Fibroblast of gingiva (primary cell): Measurements from ENCODE around the gene MTFP1.
A peak's percentile ranks its signal among the peaks of the same experiment; 100 is the strongest.
"Not testable (repeated sequence)": the region's sequence is repeated elsewhere in the genome, so short reads cannot be mapped to it uniquely, and the experiment has no call there.

ENCODE experiments used
- DNase-seq: peaks from one replicate; pipeline ENCODE4 v3.0.0-alpha.2; 2011; ENCODE audit warnings: low read depth

The MTFP1 gene

DNA sequence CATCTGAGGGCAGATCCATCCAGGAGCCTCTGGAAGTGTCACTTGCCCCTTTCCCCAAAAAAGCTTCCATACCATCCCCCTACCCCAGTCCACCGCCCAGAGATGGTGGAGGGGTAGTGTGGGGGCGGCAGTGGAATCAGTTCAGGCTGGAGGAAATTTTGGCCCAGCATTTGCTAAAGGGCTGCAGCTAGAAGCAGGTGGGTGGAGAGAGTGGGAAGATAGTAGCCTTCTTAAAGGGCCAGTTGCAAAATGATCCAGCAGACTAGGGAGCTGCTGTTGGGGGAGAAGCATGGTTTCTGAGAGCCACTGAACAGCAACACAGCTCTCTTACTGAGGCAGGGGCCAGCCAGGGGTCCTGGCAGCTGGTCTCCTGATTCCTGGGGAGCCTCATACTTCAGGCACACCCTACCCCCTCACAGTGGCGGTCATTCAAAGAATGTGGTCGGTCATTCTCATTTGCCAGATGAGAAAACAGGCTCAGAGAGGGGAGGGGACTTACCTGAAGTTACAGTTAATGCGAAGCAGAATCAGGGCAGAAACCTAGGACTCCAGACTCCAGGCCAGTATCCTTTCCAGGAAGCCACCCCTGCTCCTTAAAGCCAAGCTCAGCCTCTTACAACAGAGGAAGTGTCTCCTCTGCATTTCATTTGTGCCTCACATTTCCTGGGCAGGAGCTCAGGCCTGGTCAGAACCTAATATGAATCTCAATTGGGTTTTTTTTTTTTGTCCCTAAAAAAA lies 23.4 kb upstream of the MTFP1 start:
- no peak for DNase-seq

DNA sequence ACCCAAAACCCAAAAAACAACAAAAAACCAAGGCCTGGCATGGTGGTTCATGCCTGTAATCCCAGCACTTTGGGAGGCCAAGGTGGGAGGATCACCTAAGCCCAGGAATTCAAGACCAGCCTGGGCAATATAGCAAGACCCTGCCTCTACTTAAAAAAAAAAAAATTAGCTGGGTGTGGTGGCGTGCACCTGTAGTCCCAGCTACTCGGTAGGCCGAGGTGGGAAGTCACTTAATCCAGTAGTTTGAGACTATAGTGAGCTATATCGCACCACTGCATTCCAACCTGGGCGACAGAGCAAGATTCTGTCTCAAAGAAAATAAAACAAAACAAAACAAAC lies 22.8 kb upstream of the MTFP1 start:
- DNase-seq = not testable (repeated sequence)

DNA sequence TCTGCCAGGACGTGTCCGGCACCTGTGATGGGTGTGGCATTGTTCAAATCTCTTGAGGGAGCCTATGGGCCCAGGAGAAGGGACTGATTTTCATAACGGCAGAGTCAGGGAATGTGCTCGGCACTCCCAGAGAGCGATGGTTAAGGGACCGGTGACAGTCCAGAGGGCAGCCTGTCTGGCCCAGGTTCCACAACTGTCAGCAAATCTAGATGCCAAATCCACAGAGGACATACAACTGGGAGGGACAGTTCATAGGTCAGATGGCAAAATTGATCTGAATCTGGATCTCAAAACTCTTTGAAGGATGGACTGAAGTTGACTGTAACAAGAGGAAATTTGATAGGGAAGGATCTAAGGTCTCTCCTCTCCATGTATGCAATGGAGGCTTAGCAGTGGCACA lies 21.3 kb upstream of the MTFP1 start:
- DNase-seq = no peak

DNA sequence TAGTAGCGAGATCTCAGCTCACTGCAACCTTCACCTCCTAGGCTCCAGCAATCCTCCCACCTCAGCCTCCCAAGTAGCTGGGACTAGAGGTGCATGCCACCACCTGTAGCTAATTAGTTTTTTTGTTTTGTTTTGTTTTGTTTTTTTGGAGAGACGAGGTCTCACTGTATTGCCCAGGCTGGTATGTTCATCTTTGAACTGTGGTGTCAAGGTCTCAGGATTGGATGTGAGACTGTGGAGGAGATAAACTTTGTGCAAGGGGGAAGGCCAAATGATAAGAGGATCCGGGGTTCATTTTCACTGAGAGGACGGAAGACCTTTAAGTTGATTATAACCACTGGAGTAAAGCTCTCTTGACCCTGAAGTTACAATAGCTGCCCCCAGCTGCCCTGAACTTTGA lies 19.8 kb upstream of the MTFP1 start:
- DNase-seq = no peak

DNA sequence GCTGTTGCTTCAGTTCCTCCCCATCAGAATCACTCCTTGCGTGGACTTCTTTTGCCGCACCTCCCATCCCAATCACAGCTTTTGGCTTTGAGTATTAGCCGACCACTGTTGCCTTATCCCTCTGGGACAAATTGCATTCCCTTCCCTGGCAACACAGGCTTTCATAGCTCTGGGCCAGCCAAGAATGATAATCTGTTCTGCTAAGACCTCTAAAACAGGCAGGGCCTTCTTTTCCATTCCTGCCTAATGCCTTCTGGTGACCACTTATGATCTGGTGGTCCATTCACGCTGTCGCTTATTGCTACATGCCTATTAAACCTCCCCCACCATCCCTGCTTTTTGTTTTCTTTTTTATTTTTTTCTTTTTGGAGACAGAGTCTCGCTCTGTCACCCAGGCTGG lies 19.2 kb upstream of the MTFP1 start:
- DNase-seq = no peak

DNA sequence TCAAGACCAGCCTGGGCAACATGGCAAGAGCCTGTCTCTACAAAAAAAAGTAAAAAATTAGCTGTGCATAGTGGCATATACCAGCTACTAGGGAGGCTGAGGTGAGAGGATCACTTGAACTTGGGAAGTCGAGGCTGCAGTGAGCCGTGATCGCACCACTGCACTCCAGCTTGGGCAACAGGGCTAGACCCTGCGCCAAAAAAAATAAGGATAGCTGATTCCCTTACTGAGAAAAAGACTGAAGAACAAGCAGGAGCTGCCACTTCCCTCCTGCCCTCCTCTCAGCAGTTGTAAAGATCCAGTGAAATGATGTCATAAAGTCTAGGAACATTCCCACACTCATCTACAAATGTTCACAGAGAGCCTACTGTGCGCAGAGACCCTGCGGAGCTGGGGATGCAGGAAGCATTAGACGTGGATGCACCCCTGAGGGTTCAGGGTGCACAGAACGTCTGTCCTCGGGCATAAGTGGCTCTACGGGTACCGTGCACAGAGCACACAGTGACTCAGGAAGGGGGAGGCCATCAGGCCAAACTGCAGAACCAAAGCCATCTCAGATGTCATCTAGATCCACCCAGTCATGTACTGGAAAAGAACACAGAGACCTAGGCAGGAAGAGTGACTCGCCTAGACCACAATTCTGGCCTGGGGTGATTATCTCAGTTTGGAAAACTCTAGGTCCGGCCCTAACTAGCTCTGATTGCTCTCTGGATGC lies 17.0 kb upstream of the MTFP1 start:
- DNase-seq = peak; percentile 74

DNA sequence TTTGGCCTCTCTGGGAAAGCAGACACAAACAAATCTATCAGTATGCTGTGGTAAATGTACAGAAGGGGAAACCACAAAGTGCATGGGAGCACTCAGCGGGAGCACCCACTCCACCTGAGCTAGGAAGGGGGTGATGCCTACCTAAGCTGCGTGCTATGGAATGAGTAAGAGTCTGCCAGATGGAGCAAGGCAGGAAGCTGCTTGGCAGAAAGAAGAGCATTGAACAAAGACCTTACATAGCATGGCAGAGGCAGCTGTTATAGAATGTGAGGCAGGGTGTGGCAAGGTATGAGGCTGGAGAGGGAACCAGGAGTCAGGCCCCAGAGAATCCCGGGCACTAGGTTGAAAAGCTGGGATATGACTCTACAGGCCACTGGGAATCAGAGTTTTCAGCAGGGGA lies 13.8 kb upstream of the MTFP1 start:
- no peak for DNase-seq

DNA sequence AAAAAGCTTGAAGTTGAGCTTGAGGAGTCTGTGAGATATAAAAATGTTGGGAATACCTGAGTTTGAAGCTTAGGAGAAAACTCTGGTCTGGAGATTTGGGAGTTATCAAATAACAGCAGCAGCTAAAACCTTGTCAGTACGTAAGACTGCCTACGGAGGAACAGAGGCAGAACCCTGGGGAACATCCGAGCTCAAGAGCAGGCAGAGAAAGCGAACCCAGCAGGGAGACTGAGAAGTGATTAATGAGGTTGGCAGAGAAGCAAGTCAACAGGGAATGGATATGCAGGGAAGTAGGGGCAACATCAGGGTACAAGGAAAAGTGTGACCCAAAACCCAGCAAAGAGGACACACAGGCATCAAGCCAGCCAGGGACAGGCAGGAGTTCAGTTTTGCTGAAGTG lies 12.6 kb upstream of the MTFP1 start:
- DNase-seq = no peak

DNA sequence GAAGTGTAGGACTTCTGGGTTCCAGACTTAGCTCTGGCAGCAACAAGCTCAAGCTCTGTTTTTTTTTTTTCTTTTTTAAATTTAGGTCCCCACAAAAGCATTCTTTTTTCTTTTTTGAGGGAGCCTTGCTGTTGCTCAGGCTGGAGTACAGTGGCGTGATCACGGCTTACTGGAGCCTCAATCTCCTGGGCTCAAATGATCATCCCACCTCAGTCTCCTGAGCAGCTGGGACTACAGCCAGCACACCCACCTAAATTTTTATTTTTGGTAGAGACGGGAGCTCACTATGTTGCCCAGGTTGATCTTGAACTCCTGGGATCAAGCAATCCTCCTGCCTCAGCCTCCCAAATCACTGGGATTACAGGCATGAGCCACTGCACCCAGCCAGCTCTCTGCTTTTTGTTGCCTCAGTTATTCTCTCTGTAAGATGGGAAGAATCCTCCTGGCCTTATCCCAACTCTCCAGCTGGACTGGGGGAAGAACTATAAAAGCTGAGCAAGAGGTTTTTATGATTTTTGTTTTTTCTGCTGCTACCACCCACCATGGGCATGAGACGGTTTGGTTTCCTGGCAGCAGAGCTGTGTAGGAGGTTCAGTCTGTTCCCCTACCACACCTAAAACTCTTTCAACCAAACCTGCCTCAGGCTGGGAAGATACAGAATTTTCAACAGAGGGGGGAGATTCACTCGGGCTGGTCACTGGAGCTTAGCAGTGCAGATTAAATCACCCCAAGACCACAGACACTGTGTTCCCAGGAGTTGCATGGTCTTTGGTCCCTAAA lies 11.6 kb upstream of the MTFP1 start:
- DNase-seq = no peak

DNA sequence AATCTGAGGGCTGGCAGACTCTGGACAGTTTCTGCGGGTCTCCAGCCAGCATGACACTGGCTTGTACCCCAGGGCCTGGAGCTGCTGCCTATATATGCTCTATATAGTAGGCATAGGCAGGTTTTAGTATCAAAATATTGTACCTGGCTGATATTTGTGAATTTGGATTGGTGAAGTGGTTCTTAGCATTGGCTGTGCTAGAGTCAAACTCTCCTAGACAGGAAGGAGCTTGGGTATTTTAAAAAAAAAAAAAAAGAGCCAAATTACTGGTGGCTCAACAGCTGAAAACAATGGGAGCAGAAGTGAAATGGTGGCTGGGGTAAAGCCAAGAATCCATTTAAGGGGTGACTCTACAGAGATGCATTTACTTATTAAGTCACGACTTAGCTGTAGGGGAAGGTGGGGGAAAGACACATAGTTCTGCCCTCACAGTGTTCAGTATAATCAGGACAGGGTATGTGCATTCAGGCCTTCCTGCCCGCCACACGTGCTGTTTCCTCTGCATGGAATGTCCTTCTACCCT lies 11.0 kb upstream of the MTFP1 start:
- no peak for DNase-seq

DNA sequence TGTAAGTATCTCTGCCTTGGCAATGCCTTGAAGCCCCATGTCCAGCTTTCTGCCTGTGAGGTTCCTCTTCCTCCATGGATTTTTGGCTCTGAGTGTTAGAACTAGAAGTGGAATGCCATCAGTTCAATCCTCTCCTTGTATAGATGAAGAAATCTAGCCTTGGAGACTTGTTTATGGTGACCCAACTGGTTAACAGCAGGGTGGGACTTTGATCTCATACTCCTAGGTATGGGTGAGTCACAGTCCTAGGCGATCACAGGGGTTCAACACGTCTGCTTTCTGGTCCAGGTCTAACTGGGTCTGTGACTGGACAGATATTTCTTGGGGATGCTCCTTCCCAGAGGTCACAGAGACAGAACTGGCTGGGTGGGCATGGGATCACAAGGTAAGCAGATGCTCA lies 9.2 kb upstream of the MTFP1 start:
- no peak for DNase-seq

DNA sequence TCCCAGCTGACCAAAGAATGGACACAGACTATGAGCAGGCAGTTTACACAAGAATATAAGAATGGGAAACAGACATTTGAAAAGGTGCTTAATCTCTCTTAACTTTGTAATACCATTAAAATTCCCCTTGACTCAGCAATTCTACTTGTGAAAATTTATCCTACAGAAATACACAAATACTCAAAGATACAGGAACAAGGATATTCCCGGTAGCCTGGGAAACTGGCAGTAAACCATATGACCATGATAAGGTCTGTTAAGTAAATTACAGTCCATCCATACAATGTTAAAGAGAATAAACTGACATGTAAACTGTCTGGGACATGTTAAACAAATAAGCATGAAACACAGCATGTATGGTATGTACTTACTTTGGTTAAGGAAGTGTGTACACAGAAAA lies 8.7 kb upstream of the MTFP1 start:
- no peak for DNase-seq

DNA sequence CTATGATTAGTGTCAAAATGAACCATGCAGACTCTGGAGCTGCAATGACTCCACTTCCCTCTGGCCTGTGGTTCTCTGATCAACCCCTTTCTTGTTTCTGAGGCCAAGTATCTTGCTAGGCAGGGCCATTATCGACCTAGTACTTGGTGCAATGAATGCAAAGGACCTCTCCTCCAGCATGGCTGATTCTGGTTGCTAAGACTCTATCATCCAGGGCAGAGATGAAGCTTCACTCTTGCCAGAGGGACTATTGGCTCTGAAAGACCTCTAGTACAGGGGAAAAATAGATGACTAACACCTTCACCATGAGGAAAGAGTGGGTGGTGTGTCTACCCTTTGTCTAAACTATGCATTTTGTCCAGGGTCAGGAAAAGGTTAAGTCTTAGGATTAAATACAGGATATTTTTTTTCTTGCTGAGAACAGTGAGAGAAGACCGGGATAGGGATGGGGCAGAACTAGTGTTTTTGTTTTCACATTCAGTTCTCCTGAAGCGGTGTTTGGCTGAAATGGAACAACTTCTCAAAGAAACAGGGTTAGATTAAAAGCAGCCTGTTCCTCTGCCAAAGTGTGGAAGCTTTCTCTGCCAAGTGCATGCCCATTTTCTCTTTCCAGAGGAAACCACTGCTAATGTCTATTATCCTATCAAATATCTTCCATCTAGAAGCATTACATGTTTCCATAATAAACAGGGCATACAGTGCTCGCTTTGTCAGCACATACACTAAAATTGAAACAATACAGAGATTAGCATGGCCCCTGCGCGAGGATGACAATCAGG lies 5.0 kb upstream of the MTFP1 start:
- DNase-seq = peak; percentile 65

DNA sequence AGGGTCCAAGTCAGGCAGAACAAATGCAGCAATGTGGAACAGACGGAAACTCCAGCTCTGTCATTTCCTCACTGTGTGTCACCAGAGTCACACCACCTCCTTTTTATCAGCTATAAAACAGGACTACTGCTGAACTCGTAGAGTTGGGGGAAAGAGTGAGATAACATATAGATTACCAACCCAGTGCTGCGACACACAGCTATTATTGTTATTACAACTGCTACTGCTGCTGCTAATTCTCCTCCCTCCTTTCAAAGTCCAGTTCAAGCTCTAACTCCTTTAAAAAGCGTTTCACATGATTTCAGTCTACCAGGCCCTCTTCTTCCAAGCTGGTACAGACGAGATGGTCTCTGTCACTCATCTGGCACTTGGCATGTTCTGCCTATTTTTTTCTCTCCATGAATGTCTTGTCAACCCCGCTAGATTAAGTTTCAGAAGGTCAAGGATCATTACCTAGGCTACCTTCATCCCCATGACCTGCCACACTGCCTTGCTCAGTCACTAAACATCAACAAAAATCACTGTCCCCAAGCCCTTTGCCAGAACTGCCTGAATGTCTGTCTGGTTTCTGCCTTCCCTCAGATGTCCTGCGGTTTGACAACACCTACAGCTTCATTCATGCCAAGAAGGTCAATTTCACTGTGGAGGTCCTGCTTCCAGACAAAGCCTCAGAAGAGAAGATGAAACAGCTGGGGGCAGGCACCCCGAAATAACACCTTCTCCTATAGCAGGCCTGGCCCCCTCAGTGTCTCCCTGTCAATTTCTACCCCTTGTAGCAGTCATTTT lies 3.7 kb upstream of the MTFP1 start:
- no peak for DNase-seq

DNA sequence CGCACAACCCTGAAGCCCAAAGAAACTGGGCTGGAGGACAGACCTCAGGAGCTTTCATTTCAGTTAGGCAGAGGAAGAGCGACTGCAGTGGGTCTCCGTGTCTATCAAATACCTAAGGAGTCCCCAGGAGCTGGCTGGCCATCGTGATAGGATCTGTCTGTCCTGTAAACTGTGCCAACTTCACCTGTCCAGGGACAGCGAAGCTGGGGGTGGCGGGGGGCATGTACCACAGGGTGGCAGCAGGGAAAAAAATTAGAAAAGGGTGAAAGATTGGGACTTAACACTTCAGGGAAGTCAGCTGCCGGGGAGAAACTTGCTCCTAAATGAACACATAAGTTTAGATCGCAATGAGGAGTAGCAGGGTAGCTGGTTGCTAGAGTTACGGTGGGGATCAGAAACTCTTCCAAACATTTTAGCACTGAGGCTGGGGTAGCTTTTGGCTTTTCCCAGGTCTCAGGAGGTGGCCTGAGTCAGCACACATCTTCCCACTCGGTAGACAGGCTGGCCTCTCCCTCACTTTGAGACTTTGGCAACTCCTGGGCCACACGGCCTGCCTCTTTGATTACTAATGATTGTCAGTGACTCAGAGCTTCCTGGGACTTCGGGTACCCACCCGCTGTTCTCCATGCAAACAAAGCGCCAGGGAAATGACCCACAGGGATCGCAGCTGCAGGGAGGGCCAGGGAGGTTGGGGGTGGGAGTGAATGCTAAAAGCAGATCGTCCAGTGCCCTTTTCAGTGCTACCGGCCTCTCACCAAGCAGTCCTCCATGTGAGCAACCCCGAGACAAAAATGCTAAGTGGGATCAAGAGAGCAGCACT lies 2.9 kb upstream of the MTFP1 start:
- DNase-seq = peak; percentile 90

DNA sequence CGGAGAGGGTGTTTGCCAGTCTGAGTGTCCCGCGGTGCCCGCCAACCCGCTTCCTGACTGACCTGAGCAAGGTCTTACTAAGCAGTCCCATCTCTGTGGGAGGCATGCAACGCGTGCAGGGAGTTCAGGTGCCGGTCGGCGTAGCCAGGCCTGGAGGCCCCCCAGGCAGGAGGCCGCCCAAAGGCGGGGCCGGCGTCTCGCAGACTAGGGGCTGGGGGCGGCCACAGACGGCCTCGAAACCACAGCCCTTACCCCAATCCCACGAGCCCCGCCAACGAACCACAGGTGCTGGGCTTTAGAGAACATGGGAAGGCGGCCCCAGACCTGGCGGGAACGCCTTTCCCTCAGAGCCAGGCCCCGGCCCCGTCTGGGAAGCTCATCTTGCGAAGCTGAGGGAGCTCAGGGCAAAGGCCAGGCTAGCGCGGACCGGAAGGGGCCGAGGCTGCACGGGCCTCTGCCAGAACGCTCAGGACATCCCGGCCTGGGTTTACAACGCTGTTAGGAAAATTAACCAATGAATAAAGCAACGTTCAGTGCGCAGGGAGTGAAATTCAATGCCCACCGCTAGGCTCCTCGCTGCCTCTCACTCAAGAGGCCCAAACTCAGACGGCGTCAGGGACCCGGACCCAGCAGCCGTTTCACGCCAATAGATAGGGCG lies 2.1 kb upstream of the MTFP1 start:
- DNase-seq = no peak

DNA sequence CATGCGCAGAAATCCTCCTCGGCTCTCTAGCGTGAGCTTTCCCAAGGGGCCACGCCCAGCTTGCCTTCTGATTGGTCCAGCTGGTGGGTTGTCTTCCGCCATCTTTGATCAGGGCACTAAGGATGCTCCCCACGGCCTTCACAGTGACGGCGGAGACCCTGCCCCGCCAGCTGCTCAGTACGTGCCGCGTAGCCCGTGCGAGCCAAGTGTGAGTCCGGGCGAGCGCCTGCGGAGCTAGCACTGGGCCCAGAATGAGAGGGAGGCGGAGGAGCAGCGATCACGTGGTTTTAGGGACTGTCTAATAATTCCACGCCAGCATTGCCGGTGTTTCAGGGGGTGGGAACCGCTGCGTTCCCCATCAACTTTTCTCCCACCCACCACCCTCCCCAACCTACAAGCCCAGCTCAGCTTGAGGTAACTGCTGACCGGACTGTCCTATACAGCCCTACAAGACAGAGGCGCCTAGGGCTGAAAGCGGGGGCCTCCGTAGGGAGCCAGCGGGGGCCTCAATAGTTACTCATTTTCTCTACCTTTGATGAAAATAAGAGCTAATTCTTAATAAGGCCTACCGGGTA lies 1.5 kb upstream of the MTFP1 start:
- peak; percentile 100 for DNase-seq

DNA sequence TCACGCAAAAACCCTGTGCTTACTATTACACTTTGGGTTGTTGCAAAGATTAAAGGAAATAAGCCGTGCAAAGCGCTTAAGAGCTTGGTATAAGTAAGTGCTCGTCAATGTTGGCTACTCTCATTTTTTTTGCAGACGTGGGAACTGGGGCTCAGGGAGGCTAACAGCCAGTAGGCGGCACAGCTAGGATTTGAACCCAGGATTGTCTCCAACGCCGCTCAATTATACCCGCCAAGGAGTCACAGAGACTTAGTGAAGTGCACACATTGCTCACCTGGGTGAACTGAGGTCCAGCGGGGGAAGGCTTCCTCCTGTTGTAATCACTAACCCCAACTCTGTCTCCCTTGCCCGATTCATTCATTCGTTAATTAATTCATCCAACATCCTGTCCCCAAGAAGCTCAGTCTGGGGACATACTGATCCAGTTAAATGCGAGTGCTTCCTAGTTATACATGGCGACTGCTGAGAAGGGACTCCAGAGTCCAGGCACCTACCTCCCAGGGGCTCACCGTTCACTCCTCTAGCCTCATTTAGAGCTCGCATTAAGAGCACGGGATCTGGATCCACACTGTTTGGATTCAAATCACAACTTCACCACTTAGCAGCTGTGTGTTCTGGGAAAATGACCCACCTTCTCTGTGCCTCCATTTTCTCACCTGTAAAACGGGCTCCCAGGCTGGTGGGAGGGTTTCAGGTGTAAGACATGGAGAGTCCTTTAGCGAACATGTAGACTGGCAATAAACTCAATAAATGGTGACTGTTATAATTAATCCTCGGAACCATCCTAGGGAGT lies 838 bp upstream of the MTFP1 start:
- peak; percentile 28 for DNase-seq

DNA sequence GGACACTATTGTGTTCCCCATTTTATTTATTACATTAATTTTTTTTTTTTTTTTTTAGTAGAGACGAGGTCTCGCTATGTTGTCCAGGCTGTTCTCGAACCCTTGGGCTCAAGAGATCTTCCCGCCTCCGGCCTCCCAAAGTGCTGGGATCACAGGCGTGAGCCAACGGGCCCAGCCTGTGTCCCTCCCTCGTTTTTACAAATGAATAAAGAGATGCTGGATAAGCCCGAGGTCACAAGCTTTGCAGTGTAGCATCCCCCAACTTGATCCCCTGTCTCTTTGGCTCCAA lies 297 bp upstream of the MTFP1 start:
- no peak for DNase-seq
